ENCODE results near the gene ERLIN1.

Gene ERLIN1

DNA sequence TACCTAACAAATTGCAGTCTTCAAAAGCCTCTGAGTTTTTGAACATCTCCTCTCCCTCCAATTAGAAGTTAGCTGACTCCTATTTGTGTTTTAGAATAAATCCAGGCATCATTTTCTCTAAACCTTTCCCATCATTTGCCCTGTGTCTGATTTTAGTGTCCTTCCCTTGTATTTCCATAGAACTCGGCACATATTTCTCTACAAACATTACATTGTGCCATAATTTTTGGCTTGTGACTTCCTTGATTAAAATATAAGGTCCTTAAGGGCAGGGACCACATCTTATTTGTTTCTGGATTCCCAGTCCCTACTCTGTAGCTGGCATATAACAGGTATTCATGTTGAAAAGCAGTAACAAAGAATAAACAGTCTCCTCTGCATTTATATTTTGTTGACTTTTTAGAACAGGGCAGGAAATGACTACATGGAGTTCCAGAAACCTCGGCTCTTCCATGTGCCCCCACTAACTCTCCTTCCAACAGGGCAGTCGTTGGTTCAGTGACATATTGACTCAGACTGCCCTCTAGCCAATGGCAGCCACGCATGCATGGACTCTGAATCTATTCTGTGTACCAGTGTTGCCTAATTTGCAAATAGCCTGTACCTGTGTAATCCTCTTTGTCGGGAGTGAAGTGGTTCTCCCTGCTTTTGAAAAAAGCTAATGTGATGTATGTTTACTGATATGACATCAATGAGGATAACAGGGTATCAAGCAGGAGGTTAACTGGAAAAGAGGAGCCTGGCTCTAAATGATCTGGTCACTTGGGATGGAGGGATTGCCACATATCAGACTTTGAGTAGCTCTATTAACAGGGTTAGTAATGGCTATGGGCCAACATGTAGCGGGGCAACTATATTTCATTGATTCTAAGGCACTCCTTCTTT, 84.4 kb downstream of the ERLIN1 start:
- DNase-seq, result no peak
- H4K20me1 ChIP-seq (ENCODE audit: insufficient read depth, low read length), result no peaks in the 10 kb centered on the region
- no peak for ATAC-seq (ENCODE audit: insufficient read depth, low read depth)
- H3K4me3 ChIP-seq (ENCODE audit: low read depth in 1 of 2, low read length in 2 of 2), result no peak overlapping the region
- H3K4me1 ChIP-seq (ENCODE audit: insufficient read depth, low read length), result no peaks in the 10 kb centered on the region
- no peak overlapping the region for H3K9ac ChIP-seq (ENCODE audit: low read depth, low read length)
- H3K4me2 ChIP-seq (ENCODE audit: insufficient read depth, low read length), result no peak overlapping the region
- no peaks in the 10 kb centered on the region for H3K36me3 ChIP-seq (ENCODE audit: insufficient read depth, low read length)
- no peaks in the 10 kb centered on the region for H3K9me3 ChIP-seq (ENCODE audit: insufficient read depth, low read length, severe bottlenecking)
- TF ChIP-seq CTCF (IDR thresholded peaks at IDR 0.05; ENCODE audit: borderline replicate concordance, extremely low read depth, low read length, poor library complexity, severe bottlenecking) (no peak), EZH2 (IDR thresholded peaks at IDR 0.05; ENCODE audit: borderline replicate concordance, low read depth, low read length, severe bottlenecking) (no peak)
- peaks cover 3% of the 10 kb centered on the region for H3K27me3 ChIP-seq (ENCODE audit: insufficient read depth, low read length, poor library complexity)
- no peaks in the 10 kb centered on the region for H3K79me2 ChIP-seq (ENCODE audit: insufficient read depth, low read length)
- H2AFZ ChIP-seq (ENCODE audit: low read depth, low read length), result no peak overlapping the region
- no peak overlapping the region for H3K27ac ChIP-seq (ENCODE audit: low read length)

DNA sequence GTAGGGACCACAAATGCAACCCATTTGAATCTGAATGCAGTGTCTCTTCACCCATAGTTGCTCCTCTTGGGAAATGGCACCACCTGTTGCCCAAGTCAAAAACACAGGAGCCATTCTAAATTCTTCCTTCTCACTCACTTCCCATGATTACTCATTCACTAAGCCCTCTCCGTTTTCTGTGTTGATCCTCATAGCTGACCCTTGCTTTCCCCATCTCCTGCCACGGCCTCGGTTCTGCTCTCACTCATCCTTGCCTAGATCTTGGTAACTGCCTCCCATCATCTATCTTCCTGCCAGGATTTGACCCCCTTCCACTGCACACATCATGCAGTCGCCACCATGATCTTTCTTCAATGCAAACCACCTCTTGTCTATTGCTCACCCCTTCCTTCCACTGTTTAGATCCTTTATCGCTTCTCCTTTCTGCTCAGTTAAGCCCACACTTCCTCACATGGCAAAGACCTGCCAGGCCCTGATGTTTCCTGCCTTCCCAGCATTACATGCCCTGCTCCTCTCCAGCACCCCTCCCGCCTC, 85.1 kb downstream of the ERLIN1 start:
- Histone ChIP-seq H3K4me2 (ENCODE audit: insufficient read depth, low read length) (no peak overlapping the region), H3K4me3 (ENCODE audit: low read depth in 1 of 2, low read length in 2 of 2) (no peak overlapping the region), H3K36me3 (ENCODE audit: insufficient read depth, low read length) (no peaks in the 10 kb centered on the region), H4K20me1 (ENCODE audit: insufficient read depth, low read length) (no peaks in the 10 kb centered on the region), H3K79me2 (ENCODE audit: insufficient read depth, low read length) (no peaks in the 10 kb centered on the region), H3K27me3 (ENCODE audit: insufficient read depth, low read length, poor library complexity) (peaks cover 3% of the 10 kb centered on the region), H3K9me3 (ENCODE audit: insufficient read depth, low read length, severe bottlenecking) (no peaks in the 10 kb centered on the region), H3K9ac (ENCODE audit: low read depth, low read length) (no peak overlapping the region), H2AFZ (ENCODE audit: low read depth, low read length) (no peak overlapping the region), H3K4me1 (ENCODE audit: insufficient read depth, low read length) (no peaks in the 10 kb centered on the region), H3K27ac (ENCODE audit: low read length) (no peak overlapping the region)
- TF ChIP-seq CTCF (IDR thresholded peaks at IDR 0.05; ENCODE audit: borderline replicate concordance, extremely low read depth, low read length, poor library complexity, severe bottlenecking) (no peak), EZH2 (IDR thresholded peaks at IDR 0.05; ENCODE audit: borderline replicate concordance, low read depth, low read length, severe bottlenecking) (no peak)
- no peak for ATAC-seq (ENCODE audit: insufficient read depth, low read depth)
- DNase-seq, result no peak

Data from DND-41 (cell line).